MM.1S (cell line): ENCODE measurements around the gene PEDS1.
A peak's percentile ranks its signal among the peaks of the same experiment; 100 is the strongest.

Experiments
- DNase-seq: peaks from one replicate; pipeline ENCODE4 v3.0.0-alpha.2; 2015
- H2AFZ ChIP-seq: fragments of 300-600 bp; sonication (generic); 2 replicates; pipeline ENCODE4 v1.6.0; 2016; ENCODE audit warnings: antibody characterized with exemption, low read length
- H3F3A ChIP-seq: fragments of 300-600 bp; sonication (generic); 2 replicates; pipeline ENCODE4 v1.6.1; 2016; ENCODE audit warnings: mild to moderate bottlenecking, antibody characterized with exemption, low read length, moderate library complexity, mixed read lengths; ENCODE audit not compliant: insufficient read depth
- H3K27ac ChIP-seq: fragments of 300-600 bp; sonication (generic); 2 replicates; pipeline ENCODE4 v1.5.1; 2016; ENCODE audit warnings: mild to moderate bottlenecking, low read length
- H3K27me3 ChIP-seq: fragments of 300-600 bp; sonication (generic); replicated peaks from 2 replicates; pipeline ENCODE4 v1.6.0; 2016; ENCODE audit warnings: low read length; ENCODE audit not compliant: insufficient read depth
- H3K36me3 ChIP-seq: fragments of 300-600 bp; sonication (generic); replicated peaks from 2 replicates; pipeline ENCODE4 v1.6.1; 2016; ENCODE audit warnings: mild to moderate bottlenecking, low read length, mixed read lengths; ENCODE audit not compliant: insufficient read depth
- H3K4me1 ChIP-seq: fragments of 300-600 bp; sonication (generic); 2 replicates; pipeline ENCODE4 v1.6.1; 2016; ENCODE audit warnings: low read length, mixed read lengths
- H3K4me2 ChIP-seq: fragments of 300-600 bp; sonication (generic); 2 replicates; pipeline ENCODE4 v1.6.0; 2016; ENCODE audit warnings: low read depth, low read length
- H3K4me3 ChIP-seq: fragments of 300-600 bp; sonication (generic); 2 replicates; pipeline ENCODE4 v1.5.1; 2016; ENCODE audit warnings: low read length, mixed read lengths
- H3K79me2 ChIP-seq: fragments of 300-600 bp; sonication (generic); 2 replicates; pipeline ENCODE4 v1.6.1; 2016; ENCODE audit warnings: mixed run types, low read length, mixed read lengths
- H3K9ac ChIP-seq: fragments of 300-600 bp; sonication (generic); 2 replicates; pipeline ENCODE4 v1.6.1; 2016; ENCODE audit warnings: low read length, mixed read lengths
- H3K9me2 ChIP-seq: fragments of 300-600 bp; sonication (generic); replicated peaks from 2 replicates; pipeline ENCODE4 v1.6.1; 2016; ENCODE audit warnings: mild to moderate bottlenecking, low read length, mixed read lengths; ENCODE audit not compliant: insufficient read depth
- H3K9me3 ChIP-seq: fragments of 300-600 bp; sonication (generic); replicated peaks from 2 replicates; pipeline ENCODE4 v1.6.1; 2016; ENCODE audit warnings: mild to moderate bottlenecking, low read length, mixed read lengths; ENCODE audit not compliant: insufficient read depth
- H4K20me1 ChIP-seq: fragments of 300-600 bp; sonication (generic); 2 replicates; pipeline ENCODE4 v1.6.1; 2016; ENCODE audit warnings: mild to moderate bottlenecking, low read length, moderate library complexity, mixed read lengths; ENCODE audit not compliant: insufficient read depth
- EZH2 ChIP-seq: fragments of 300-600 bp; sonication (generic); optimal IDR thresholded peaks from 2 replicates; pipeline ENCODE3; 2017; ENCODE audit warnings: low read depth, mild to moderate bottlenecking, antibody characterized with exemption, low read length, mixed read lengths
- EZH2phosphoT487 ChIP-seq: fragments of 300-600 bp; sonication (generic); IDR thresholded peaks from 2 replicates; pipeline ENCODE4 v1.6.1; 2018; ENCODE audit warnings: antibody characterized with exemption, low read length
- TF ChIP-seq, protein P1 (sequence below): fragments of 300-600 bp; sonication (generic); IDR thresholded peaks from 2 replicates; pipeline ENCODE4 v1.5.1; 2016; ENCODE audit warnings: antibody characterized with exemption, low read length, mixed read lengths

The PEDS1 gene

DNA sequence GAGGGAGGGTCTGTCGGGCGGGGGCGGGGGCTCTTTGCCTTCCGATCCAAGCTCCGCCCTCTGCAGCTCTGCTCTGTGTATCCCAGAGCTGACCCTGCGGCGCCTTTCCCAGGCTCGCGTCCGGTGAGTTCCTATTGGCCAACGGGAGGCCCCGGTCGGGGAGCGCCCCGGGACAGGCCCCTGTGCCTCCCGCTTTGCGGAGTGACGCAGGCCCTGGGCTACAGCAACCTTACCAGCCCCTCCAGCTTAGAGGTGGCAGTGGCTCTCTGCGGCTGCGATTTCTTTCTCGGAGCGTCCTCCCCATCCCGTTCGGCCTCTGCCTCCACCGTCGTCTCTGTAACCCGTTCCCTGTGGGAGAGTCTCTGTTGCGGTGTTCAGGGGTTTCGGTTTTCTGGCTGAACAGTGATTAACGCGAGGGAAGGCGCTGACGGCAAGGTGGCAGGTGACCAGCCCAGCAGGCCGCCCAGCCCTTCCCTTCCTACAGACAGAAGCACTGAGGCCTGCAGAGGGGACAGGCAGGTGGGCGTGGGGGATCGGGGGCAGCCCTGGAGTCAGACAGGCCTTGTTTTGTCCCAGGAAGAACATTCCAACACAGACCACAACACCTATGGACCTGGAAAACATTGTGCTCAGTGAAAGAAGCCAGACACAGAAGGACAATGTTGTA lies 19.0 kb upstream of the PEDS1 start:
- Histone ChIP-seq H3K4me3 (peak overlapping the region; percentile 54), H3K79me2 (no peaks in the 10 kb centered on the region), H3K9me3 (no peaks in the 10 kb centered on the region), H3K9ac (no peak overlapping the region), H3K27me3 (no peaks in the 10 kb centered on the region), H3K4me2 (peak overlapping the region; percentile 84), H3K27ac (no peak overlapping the region), H3F3A (no peaks in the 10 kb centered on the region), H4K20me1 (no peaks in the 10 kb centered on the region), H3K9me2 (no peaks in the 10 kb centered on the region), H3K4me1 (no peaks in the 10 kb centered on the region), H2AFZ (peak overlapping the region; percentile 65), H3K36me3 (no peaks in the 10 kb centered on the region)
- TF ChIP-seq, protein P1, sequence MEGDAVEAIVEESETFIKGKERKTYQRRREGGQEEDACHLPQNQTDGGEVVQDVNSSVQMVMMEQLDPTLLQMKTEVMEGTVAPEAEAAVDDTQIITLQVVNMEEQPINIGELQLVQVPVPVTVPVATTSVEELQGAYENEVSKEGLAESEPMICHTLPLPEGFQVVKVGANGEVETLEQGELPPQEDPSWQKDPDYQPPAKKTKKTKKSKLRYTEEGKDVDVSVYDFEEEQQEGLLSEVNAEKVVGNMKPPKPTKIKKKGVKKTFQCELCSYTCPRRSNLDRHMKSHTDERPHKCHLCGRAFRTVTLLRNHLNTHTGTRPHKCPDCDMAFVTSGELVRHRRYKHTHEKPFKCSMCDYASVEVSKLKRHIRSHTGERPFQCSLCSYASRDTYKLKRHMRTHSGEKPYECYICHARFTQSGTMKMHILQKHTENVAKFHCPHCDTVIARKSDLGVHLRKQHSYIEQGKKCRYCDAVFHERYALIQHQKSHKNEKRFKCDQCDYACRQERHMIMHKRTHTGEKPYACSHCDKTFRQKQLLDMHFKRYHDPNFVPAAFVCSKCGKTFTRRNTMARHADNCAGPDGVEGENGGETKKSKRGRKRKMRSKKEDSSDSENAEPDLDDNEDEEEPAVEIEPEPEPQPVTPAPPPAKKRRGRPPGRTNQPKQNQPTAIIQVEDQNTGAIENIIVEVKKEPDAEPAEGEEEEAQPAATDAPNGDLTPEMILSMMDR = no peak
- TF ChIP-seq EZH2 (no peak), EZH2phosphoT487 (no peak)
- DNase-seq = no peak

DNA sequence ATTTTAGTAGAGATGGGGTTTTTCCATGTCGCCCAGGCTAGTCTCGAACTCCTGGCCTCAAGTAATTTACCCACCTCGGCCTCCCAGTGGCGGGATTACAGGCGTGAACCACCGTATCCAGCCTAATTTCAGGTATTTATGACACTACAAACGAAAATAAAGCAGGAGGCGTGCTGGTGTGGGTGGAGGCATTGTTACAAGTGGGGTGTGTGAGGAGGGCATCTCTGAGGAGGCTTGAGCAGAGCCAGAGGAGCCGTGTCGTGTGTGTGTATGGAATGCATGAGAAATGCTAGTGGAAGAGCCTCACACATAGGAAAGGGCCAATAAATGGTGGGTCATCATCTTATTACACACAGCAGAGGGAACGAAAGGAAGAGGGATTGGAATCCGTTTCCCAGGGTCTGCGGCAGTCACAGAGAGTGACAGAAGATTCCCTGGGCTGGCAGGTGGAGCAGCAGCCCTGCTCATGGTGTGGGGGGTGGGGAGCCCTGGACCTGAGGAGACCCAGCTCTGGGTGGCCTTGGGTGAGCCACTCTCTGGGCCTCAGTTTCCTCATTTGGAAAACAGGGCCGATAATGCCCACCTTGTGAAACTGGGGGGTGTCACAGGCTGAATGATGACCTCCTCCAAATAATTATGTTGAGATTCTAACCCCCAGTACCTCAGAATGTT lies 17.2 kb upstream of the PEDS1 start:
- H3K9ac ChIP-seq = no peak overlapping the region
- no peaks in the 10 kb centered on the region for H3K36me3 ChIP-seq
- TF ChIP-seq, protein P1 = no peak
- TF ChIP-seq EZH2 = no peak
- TF ChIP-seq EZH2phosphoT487 = no peak
- DNase-seq = no peak
- no peaks in the 10 kb centered on the region for H3F3A ChIP-seq
- no peak overlapping the region for H3K4me3 ChIP-seq
- no peak overlapping the region for H3K4me2 ChIP-seq
- H3K9me2 ChIP-seq = no peaks in the 10 kb centered on the region
- H3K27me3 ChIP-seq = no peaks in the 10 kb centered on the region
- no peaks in the 10 kb centered on the region for H3K79me2 ChIP-seq
- H4K20me1 ChIP-seq = no peaks in the 10 kb centered on the region
- no peaks in the 10 kb centered on the region for H3K4me1 ChIP-seq
- H2AFZ ChIP-seq = no peak overlapping the region
- H3K9me3 ChIP-seq = no peaks in the 10 kb centered on the region
- no peak overlapping the region for H3K27ac ChIP-seq

DNA sequence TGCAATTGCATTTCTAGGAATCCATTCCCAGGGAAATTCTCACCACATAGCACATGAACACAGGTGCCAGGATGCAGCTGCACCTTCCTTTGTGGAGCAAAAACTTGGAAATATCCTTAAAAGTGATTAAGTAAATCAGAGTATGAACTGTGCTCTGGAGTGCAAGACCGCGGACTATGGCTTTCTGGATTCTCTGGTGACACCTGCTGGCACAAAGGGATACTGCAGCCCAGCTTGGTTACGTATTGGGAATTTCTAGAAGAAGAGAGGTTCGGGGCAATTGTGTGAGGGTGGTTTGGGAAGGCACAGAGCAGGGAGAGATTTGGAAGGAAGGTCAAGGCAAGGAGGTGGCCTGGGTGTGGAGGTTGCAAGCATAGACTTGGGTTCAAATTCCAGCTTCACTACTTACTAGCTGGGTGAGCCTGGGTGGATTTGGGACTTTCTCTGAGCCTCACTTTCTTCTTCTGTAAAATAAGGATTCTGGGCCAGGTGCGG lies 15.9 kb upstream of the PEDS1 start:
- H3K27ac ChIP-seq = no peak overlapping the region
- no peak overlapping the region for H3K9ac ChIP-seq
- no peaks in the 10 kb centered on the region for H3F3A ChIP-seq
- H3K4me1 ChIP-seq = no peaks in the 10 kb centered on the region
- TF ChIP-seq EZH2phosphoT487 (no peak), EZH2 (no peak)
- TF ChIP-seq, protein P1 = peak; percentile 94
- no peak overlapping the region for H3K4me2 ChIP-seq
- no peaks in the 10 kb centered on the region for H3K9me2 ChIP-seq
- no peaks in the 10 kb centered on the region for H4K20me1 ChIP-seq
- no peak overlapping the region for H2AFZ ChIP-seq
- H3K36me3 ChIP-seq = no peaks in the 10 kb centered on the region
- H3K9me3 ChIP-seq = no peaks in the 10 kb centered on the region
- H3K79me2 ChIP-seq = no peaks in the 10 kb centered on the region
- H3K4me3 ChIP-seq = no peak overlapping the region
- DNase-seq = peak; percentile 70
- H3K27me3 ChIP-seq = no peaks in the 10 kb centered on the region
